Measurements from ENCODE around the gene MICAL2. TPM values are rescaled to one million over a fixed set of nuclear protein-coding genes. Genes with fewer than 3 reads are reported as not detected.

Gene MICAL2
- total and polyA plus RNA-seq, 10 of the 15 experiments (the other 5 are each of a cell fraction or from before 2014, with no cell fraction given) = 0.90 to 5.6 (median 2.4) TPM

- no peak for TF ChIP-seq PBX3 (IDR thresholded peaks at IDR 0.05; ENCODE audit: insufficient replicate concordance, low read depth, low read length)
- TF ChIP-seq SREBF2 (IDR thresholded peaks at IDR 0.05; ENCODE audit: low read length) = no peak
- no peak for TF ChIP-seq ZZZ3 (IDR thresholded peaks at IDR 0.05; ENCODE audit: control insufficient read depth, insufficient read length, low read depth)
- TF ChIP-seq SUPT20H (IDR thresholded peaks at IDR 0.05; ENCODE audit: borderline replicate concordance, control insufficient read depth, low read depth, low read length) = no peak
- no peak for DNase-seq (ENCODE audit: low read depth, low spot score)
- 40% methylated on average over 1 of the region's 2 CpGs for WGBS (ENCODE audit: insufficient coverage, insufficient replicate concordance, low lambda C conversion rate, missing lambda C conversion rate)
- FAIRE-seq = no peak
- no peak for ATAC-seq
- no peaks in the 10 kb centered on the region for H3K9me3 ChIP-seq (replicated peaks; ENCODE audit: control insufficient read depth, insufficient read depth, low read length)
- ChIA-PET SMC1A (ENCODE audit: uncharacterized antibody, unreplicated experiment) (no interaction called here), RAD21 (ENCODE audit: unreplicated experiment) (no interaction called here), CTCF (interaction anchor here (1.9 kb wide), 1 partner anchor 119 kb away, joined by 9 read pairs; no protein-coding TSS in a partner anchor), POLR2A (no interaction called here)
- H3K27ac ChIP-seq (ENCODE audit: control insufficient read depth, insufficient read depth) = no peak overlapping the region
- intact Hi-C loops (cut with micrococcal nuclease; ENCODE audit: unreplicated experiment) = no loop called here
- H3K9ac ChIP-seq (ENCODE audit: control insufficient read depth, insufficient read depth, low read length) = no peak overlapping the region
- no peaks in the 10 kb centered on the region; the same call in 1 of the 2 replicates for H3K4me1 ChIP-seq (ENCODE audit: control insufficient read depth, insufficient read depth, low read length)
- H3K4me3 ChIP-seq = no peak overlapping the region
- no peak overlapping the region for H2AFZ ChIP-seq (ENCODE audit: control insufficient read depth, low read depth, low read length)
- H4K20me1 ChIP-seq (ENCODE audit: control insufficient read depth, insufficient read depth) = no peaks in the 10 kb centered on the region
- no peaks in the 10 kb centered on the region for H3K79me2 ChIP-seq (ENCODE audit: control insufficient read depth, insufficient read depth, low read length)
- no TSS peak for BruUV-seq (replicated peaks)
- no peaks in the 10 kb centered on the region; a peak in 1 of 4 replicates for H3K27me3 ChIP-seq (replicated peaks in 1 of 2; ENCODE audit: control insufficient read depth in 2 of 2, insufficient read depth in 2 of 2, low read length in 1 of 2)
- H3K36me3 ChIP-seq (ENCODE audit: control insufficient read depth in 2 of 2, insufficient read depth in 2 of 2, low read length in 1 of 2) = no peaks in the 10 kb centered on the region
- H3K4me2 ChIP-seq (ENCODE audit: control insufficient read depth, insufficient read depth) = no peak overlapping the region
- in situ Hi-C loops (cut with MboI) = no loop called here
Measured at GRCh38 chr11:12117611-12118010, 7.2 kb downstream of the MICAL2 start.

DNA sequence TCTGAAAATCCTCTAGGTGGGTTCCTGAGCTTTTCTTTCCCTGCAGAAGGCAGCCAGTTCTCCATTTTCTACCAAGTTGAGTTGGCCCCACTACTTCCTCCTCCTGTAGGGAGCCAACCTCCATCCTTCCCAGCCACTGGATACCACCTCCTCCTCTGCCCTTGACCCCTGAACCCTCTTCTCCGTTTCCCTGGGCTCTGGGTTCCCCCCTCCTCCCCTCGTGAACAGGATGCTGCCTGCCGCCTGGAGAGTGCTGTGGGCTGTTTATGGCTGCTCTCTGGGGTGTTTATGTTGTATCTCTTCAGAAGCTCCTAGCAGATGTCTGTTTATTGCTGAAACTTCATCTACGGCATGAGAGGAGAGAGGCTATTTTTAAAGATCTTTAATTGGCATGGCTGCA is 8.6 kb downstream of the MICAL2 start:
- WGBS (ENCODE audit: insufficient coverage, insufficient replicate concordance, low lambda C conversion rate, missing lambda C conversion rate) = 29% methylated on average over 4 of the region's 4 CpGs
- no peaks in the 10 kb centered on the region for H3K9me3 ChIP-seq (replicated peaks; ENCODE audit: control insufficient read depth, insufficient read depth, low read length)
- H2AFZ ChIP-seq (ENCODE audit: control insufficient read depth, low read depth, low read length) = no peak overlapping the region
- TF ChIP-seq RAD21 (IDR thresholded peaks at IDR 0.05; ENCODE audit: insufficient read depth, low read depth, low read length) = 0 out of 2 replicates have a peak, but pooled peaks have one; percentile 18
- TF ChIP-seq, protein P1, sequence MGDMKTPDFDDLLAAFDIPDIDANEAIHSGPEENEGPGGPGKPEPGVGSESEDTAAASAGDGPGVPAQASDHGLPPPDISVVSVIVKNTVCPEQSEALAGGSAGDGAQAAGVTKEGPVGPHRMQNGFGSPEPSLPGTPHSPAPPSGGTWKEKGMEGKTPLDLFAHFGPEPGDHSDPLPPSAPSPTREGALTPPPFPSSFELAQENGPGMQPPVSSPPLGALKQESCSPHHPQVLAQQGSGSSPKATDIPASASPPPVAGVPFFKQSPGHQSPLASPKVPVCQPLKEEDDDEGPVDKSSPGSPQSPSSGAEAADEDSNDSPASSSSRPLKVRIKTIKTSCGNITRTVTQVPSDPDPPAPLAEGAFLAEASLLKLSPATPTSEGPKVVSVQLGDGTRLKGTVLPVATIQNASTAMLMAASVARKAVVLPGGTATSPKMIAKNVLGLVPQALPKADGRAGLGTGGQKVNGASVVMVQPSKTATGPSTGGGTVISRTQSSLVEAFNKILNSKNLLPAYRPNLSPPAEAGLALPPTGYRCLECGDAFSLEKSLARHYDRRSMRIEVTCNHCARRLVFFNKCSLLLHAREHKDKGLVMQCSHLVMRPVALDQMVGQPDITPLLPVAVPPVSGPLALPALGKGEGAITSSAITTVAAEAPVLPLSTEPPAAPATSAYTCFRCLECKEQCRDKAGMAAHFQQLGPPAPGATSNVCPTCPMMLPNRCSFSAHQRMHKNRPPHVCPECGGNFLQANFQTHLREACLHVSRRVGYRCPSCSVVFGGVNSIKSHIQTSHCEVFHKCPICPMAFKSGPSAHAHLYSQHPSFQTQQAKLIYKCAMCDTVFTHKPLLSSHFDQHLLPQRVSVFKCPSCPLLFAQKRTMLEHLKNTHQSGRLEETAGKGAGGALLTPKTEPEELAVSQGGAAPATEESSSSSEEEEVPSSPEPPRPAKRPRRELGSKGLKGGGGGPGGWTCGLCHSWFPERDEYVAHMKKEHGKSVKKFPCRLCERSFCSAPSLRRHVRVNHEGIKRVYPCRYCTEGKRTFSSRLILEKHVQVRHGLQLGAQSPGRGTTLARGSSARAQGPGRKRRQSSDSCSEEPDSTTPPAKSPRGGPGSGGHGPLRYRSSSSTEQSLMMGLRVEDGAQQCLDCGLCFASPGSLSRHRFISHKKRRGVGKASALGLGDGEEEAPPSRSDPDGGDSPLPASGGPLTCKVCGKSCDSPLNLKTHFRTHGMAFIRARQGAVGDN (IDR thresholded peaks at IDR 0.05) = no peak
- TF ChIP-seq, protein P2, sequence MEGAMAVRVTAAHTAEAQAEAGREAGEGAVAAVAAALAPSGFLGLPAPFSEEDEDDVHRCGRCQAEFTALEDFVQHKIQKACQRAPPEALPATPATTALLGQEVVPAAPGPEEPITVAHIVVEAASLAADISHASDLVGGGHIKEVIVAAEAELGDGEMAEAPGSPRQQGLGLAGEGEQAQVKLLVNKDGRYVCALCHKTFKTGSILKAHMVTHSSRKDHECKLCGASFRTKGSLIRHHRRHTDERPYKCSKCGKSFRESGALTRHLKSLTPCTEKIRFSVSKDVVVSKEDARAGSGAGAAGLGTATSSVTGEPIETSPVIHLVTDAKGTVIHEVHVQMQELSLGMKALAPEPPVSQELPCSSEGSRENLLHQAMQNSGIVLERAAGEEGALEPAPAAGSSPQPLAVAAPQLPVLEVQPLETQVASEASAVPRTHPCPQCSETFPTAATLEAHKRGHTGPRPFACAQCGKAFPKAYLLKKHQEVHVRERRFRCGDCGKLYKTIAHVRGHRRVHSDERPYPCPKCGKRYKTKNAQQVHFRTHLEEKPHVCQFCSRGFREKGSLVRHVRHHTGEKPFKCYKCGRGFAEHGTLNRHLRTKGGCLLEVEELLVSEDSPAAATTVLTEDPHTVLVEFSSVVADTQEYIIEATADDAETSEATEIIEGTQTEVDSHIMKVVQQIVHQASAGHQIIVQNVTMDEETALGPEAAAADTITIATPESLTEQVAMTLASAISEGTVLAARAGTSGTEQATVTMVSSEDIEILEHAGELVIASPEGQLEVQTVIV (IDR thresholded peaks at IDR 0.05; ENCODE audit: borderline replicate concordance, partially characterized antibody) = no peak
- in situ Hi-C loops (cut with MboI) = no loop called here
- ChIA-PET CTCF (interaction anchor here (1.2 to 1.9 kb wide), 2 partner anchors 118 to 139 kb away, joined by 3 to 9 read pairs; no protein-coding TSS in a partner anchor), POLR2A (no interaction called here), SMC1A (ENCODE audit: uncharacterized antibody, unreplicated experiment) (interaction anchor here (0.6 to 1.0 kb wide), 2 partner anchors 9 to 18 kb away, joined by 3 read pairs; no protein-coding TSS in a partner anchor), RAD21 (ENCODE audit: unreplicated experiment) (no interaction called here)
- BruUV-seq (replicated peaks) = no TSS peak
- H3K4me1 ChIP-seq (ENCODE audit: control insufficient read depth, insufficient read depth, low read length) = no peaks in the 10 kb centered on the region; the same call in 1 of the 2 replicates
- H3K27ac ChIP-seq (ENCODE audit: control insufficient read depth, insufficient read depth) = no peak overlapping the region
- FAIRE-seq (no peak), ATAC-seq (no peak), DNase-seq (ENCODE audit: low read depth, low spot score) (no peak)
- intact Hi-C loops (cut with micrococcal nuclease; ENCODE audit: unreplicated experiment) = no loop called here
- H3K27me3 ChIP-seq (replicated peaks in 1 of 2; ENCODE audit: control insufficient read depth in 2 of 2, insufficient read depth in 2 of 2, low read length in 1 of 2) = no peaks in the 10 kb centered on the region; a peak in 1 of 4 replicates
- H3K4me2 ChIP-seq (ENCODE audit: control insufficient read depth, insufficient read depth) = no peak overlapping the region
- H4K20me1 ChIP-seq (ENCODE audit: control insufficient read depth, insufficient read depth) = no peaks in the 10 kb centered on the region
- no peak overlapping the region for H3K4me3 ChIP-seq
- no peak overlapping the region for H3K9ac ChIP-seq (ENCODE audit: control insufficient read depth, insufficient read depth, low read length)
- no peaks in the 10 kb centered on the region for H3K79me2 ChIP-seq (ENCODE audit: control insufficient read depth, insufficient read depth, low read length)
- H3K36me3 ChIP-seq (ENCODE audit: control insufficient read depth in 2 of 2, insufficient read depth in 2 of 2, low read length in 1 of 2) = no peaks in the 10 kb centered on the region
